ENCODE data around the gene RADX.
"Not testable (repeated sequence)": the region's sequence is repeated elsewhere in the genome, so short reads cannot be mapped to it uniquely, and the experiment has no call there.

RADX gene, protein sequence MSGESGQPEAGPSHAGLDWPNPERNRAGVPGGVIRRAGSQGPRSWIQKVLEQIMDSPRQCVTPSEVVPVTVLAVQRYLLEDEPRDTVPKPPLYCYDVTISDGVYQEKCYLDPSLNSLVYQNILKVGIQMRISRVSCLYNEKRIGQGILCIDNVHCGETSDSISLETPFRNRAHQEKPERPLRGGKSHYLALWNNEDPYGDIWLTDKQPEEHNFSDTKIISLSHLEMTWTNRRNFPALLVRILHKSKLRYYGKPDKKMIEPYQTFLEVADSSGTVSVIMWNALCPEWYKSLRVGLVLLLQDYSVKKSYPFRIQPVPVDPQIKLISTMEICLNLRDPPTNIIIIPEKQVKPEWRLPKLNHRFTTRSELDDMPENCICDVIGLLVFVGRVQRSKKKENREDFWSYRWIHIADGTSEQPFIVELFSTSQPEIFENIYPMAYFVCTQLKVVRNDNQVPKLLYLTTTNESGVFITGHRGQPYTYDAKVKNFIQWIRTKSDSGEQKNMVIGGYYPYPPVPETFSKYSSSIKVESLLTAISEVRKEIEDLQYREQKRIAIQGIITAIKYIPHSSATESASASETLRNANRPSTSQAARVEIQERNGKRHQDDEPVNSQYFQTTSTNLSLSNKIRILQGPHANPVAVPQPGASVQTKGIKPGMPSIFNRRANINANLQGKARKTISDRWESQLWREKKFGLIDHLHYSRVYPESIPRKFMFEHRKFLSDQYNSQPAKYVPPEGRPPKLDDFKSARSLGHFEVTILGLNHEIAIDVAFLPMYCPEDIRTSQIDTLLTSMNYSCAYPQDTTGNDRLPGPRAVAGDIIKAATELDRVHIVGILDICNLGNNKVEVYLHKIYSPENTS

DNA sequence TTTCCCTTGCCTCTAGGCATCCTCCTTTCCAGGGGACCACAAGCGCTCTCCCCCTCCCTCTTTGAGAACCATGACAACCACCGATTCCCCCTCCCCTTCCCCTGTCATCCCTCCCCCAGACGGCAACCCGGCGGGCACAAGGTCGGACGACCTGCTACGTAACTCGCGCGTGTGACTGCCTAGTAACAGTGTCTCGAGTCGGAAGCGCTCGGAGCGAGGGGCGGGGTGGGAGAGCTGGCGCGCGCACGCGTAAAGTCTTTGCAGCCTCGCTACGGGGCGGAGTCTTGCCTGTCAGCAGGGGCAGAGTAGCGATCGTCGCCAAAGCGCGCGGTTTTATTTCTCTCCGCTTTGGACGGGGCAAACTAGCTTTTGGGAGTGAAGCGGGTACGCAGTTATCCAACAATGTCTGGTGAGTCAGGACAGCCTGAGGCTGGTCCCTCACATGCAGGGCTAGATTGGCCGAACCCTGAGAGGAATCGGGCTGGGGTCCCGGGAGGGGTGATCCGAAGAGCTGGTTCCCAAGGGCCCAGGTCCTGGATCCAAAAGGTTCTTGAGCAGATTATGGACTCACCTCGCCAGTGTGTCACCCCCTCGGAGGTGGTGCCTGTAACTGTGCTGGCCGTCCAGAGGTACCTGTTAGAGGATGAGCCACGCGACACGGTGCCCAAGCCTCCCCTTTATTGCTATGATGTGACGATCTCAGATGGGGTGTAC is at the start of gene RADX:
RADX (plus strand) TSS at position 300 of the 714 bp plus-strand sequence; CDS start at position 403, 103 bp downstream.
- DNase-seq (ENCODE audit: low spot score), result peak; percentile 77

GRCh38 chrX:106564986-106565385 is 46.8 kb upstream of the RADX start:
- no peak for DNase-seq (ENCODE audit: low spot score)

- no peak for DNase-seq (ENCODE audit: low spot score)
Observed at GRCh38 chrX:106566362-106566761, 45.4 kb upstream of the RADX start.

DNA sequence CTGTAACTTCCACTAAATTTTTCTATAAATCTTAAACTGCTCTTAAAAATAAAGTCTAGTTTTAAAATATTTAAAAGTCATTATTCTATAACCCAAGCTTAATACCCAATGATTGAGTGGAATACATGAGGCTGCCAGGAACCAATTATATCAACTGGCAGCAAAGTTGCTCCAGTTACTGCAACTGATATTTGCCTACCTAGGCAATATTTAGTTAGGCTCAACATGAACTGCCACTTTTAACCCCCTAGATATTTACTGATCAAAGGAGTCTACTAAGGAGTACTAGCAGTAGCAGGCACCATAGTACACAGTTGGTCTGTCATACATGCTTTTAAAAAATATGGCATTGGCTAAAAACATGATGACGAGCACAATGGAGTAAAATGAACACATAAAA is 29.9 kb upstream of the RADX start:
- no peak for DNase-seq (ENCODE audit: low spot score)

- DNase-seq (ENCODE audit: low spot score), result no peak
Observed at GRCh38 chrX:106585478-106585877, 26.3 kb upstream of the RADX start.

GRCh38 chrX:106588801-106589200 is 23.0 kb upstream of the RADX start:
- no peak for DNase-seq (ENCODE audit: low spot score)

- DNase-seq (ENCODE audit: low spot score), result no peak
Observed at GRCh38 chrX:106599411-106599810, 12.4 kb upstream of the RADX start.

GRCh38 chrX:106606571-106606970 is 5.2 kb upstream of the RADX start:
- DNase-seq (ENCODE audit: low spot score), result no peak

- DNase-seq (ENCODE audit: low spot score), result no peak
Observed at GRCh38 chrX:106608016-106608415, 3.8 kb upstream of the RADX start.

- DNase-seq (ENCODE audit: low spot score), result no peak
Observed at GRCh38 chrX:106611317-106611678, 480 bp upstream of the RADX start.

- peak; percentile 33 for DNase-seq (ENCODE audit: low spot score)
Observed at GRCh38 chrX:106612393-106612763, 600 bp downstream of the RADX start.

- DNase-seq (ENCODE audit: low spot score), result no peak
Observed at GRCh38 chrX:106613277-106613676, 1.5 kb downstream of the RADX start.

GRCh38 chrX:106615041-106615440 is 3.3 kb downstream of the RADX start:
- no peak for DNase-seq (ENCODE audit: low spot score)

DNA sequence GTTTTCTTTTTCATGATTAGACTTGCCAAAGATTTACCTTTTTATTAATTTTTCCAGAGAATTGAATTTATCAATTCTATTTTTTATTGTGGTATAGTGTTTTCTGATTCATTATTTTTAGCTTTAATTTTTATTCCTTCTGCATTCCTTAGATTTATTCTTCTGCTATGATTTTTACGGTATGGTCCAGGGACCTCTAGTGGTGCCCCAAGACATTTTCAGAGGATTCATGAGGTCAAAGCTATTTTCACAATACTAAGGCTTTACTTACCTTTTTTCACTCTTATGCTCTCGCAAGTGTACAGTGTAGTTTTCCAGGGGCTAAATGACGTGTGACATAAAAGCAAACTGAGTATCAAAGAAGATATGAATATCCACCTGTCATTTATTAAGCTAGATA is 8.0 kb downstream of the RADX start:
- DNase-seq (ENCODE audit: low spot score), result peak; percentile 6

- peak; percentile 22 for DNase-seq (ENCODE audit: low spot score)
Observed at GRCh38 chrX:106621836-106622235, 10.1 kb downstream of the RADX start.

DNA sequence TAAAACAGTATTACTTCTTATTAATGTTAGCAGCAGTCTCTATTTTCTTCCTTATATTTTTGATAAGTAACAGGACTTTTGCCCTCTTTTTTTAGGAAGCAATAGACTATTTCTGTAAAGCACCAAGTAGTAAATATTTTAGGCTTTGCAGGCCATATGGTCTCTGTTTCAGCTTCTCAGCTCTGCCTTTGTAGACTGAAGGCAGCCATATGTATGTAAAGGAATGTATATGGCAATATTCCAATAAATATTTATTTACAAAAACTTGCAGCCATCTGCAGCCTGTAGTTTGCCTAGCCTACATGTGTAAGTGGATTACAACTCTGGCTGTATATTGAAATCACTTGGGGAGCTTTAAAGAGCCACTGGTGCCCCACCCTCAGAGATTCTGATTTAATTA is 15.0 kb downstream of the RADX start:
- no peak for DNase-seq (ENCODE audit: low spot score)

DNA sequence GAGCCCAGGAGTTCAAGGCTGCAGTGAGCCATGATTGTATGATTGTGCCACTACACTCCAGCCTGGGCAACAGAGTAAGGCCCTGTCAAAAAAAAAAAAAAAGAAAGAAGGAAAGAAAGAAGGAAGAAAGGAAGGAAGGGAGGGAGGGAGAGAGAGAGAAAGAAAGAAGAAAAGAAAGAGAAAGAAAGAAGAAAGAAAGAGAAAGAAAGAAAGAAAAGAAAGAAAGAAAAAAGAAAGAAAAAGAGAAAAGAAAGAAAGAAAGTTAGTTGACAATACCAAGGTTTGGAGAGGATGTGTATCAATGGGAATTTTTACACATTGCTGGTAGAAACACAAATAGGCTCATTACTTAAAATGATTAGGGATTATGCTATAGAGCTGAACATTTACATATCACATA is 19.8 kb downstream of the RADX start:
- no peak for DNase-seq (ENCODE audit: low spot score)

- no peak for DNase-seq (ENCODE audit: low spot score)
Observed at GRCh38 chrX:106649523-106650428, 38.0 kb downstream of the RADX start.

GRCh38 chrX:106653625-106654024 is 41.8 kb downstream of the RADX start:
- DNase-seq (ENCODE audit: low spot score), result not testable (repeated sequence)

DNA sequence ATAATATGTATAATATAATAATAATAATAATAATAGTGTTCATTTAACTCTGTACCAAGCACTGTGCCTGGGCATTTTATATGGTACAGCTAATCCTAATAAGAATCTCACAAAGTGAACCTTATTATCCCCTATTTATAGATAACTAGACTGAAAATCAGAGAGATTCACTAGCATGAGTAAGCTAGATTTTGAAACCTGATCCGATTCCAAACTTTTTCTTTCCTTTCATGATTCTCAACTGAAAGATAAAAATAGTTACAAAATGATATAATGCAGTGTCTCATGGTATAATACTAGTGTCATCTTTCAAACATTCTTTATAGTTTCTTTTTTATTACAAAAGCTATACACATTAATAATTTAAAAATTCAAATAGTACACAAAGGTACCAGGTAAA is 58.9 kb downstream of the RADX start:
- no peak for DNase-seq (ENCODE audit: low spot score)

GRCh38 chrX:106672527-106672926 is 60.7 kb downstream of the RADX start:
- no peak for DNase-seq (ENCODE audit: low spot score)

DNA sequence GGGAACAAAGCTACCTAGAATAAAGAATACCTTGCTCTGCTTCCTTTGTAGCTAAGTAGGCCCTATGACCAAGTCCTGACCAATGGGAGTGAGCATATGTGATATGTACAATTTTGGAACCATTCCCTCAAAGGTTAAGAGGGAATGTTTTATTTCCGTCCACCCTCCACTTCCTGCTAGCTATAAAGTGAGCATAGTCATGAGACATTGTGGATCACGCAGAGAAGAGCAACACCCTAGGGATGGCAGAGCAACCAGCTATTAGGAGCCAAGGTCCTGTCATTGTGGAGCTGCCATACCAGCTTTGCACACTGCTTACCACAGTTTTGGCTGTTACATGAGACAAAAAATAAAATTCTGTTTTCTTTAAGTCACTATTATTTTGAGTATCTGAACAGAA is 68.9 kb downstream of the RADX start:
- no peak for DNase-seq (ENCODE audit: low spot score)
